Dedifferentiated amniotic fluid mesenchymal stem cell (primary cell): ENCODE data around the gene SYNE1.
A peak's percentile ranks its signal among the peaks of the same experiment; 100 is the strongest.
"Not testable (repeated sequence)": the region's sequence is repeated elsewhere in the genome, so short reads cannot be mapped to it uniquely, and the experiment has no call there.

ENCODE experiments used
- DNase-seq: peaks from one replicate; pipeline ENCODE4 v3.0.0-alpha.2; 2016; ENCODE audit errors: extremely low spot score

SYNE1 gene

DNA sequence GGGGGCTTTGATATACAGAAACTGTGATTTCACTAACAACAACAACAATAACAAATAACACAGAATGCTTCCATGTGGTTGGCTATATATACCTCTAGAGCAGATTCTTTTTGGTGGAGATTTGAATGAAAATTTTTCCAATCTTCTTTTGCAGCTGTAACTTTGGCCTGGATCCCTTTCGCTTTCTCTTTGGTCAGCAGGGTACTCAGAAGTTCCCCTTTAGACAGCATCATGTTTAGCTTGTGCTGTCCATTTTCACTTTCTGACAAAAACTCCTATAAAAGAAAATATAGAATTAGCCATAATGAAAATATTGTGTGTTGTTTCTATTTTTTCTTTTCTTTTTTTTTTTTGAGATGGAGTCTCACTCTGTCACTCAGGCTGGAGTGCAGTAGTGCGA, 264.2 kb downstream of the SYNE1 start:
- DNase-seq, result no peak

- DNase-seq, result no peak
These were observed 265.4 kb downstream of the SYNE1 start for GRCh38 chr6:152371775-152372174.

DNA sequence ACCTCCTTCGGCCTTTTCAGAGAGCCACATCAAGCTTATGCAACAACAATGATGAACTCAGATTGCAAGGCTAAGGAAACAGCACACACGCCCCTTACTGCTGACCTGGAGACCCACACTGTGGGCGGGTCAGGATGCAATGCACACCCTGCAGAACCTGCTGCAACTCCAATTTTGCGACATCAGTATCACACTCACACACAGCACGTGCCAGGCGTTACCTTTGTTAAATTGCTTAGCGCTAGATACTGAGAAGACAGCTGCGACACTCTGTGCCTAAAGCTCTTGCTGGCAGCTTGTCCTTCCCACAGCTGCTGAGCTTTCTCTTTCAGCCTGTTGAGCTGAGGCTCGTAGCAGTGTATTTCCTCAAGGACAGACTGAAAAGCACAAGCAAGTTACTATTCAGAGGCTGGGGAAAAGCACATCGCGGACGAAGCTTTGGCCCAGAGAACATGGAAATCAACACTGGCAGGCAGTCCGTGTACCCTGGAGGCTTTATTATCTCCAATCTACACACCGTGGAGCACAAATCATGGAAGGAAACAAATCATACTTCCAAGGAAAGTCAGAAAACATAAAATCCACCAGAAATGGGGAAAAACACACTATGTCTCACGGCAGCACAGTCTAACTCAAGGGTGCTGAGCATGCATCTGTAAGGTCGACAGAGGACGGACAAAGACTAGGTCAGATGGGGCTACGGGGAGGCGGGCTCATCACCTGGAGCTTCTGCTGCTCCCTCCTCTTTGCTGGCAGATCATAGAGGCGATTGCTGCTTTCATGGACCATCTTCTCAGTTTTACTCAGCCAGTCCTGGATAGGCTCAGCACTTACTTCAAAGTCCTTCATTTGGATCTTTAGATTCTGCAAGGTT, 268.2 kb downstream of the SYNE1 start:
- no peak for DNase-seq

- DNase-seq, result no peak
These were observed 272.3 kb downstream of the SYNE1 start for GRCh38 chr6:152364866-152365265.

GRCh38 chr6:152360034-152360433, 277.1 kb downstream of the SYNE1 start:
- no peak for DNase-seq

DNA sequence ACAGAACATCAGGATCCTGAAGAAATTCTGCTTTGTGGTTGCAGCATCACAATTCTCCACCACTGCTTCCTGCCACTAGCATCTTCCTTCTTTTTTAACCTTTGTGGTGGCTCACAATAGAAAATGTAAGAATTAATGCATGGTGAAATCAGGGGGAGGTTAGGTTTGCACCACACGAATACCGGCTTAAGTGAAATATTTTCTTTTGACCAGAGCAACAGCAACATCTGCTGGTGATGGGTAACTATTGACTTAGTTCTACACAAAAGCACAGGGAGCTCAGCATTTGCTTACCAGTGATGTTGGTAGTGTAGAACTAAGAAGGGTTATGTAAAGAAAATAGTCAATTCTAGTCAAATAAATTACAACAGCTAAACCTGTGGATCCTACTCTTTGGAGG, 280.5 kb downstream of the SYNE1 start:
- no peak for DNase-seq

DNA sequence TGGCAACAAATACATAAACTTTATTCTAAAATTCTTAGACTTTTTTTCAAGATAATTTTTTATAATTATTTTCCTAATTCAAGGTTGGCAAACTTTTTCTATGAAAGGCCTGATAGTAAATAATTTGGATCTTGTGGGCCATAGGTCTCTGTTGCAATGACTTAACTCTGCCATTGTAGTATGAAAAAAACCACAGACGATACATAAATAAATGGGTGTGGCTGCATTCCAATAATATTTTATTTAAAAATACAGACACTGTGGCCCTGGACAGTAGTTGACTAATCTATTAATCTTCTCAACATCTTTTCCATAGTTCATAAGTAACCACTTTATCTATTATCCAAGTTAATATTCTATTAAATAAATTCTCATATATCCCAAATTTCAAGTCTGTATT, 281.1 kb downstream of the SYNE1 start:
- DNase-seq, result no peak

- DNase-seq, result no peak
These were observed 282.0 kb downstream of the SYNE1 start for GRCh38 chr6:152355166-152355565.

DNA sequence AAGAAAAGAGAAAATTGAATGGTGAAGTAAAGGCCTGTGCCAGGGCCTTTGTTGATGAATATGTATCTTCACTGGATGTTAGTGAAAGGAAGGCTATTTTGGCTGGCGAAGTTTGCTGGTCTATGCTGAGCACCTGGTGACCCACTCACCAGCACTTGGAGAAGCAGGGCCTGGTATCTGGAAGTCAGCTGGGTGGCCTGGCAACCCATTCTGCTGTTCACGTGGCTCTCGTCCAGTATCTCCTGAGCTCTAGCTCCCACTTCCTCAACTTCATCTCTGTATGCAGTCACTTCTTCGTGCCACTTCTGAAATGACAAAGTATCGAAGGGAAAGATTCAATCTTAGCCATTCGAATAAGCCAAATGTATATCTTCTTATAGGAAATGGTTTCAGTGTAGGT, 283.7 kb downstream of the SYNE1 start:
- DNase-seq, result no peak

DNA sequence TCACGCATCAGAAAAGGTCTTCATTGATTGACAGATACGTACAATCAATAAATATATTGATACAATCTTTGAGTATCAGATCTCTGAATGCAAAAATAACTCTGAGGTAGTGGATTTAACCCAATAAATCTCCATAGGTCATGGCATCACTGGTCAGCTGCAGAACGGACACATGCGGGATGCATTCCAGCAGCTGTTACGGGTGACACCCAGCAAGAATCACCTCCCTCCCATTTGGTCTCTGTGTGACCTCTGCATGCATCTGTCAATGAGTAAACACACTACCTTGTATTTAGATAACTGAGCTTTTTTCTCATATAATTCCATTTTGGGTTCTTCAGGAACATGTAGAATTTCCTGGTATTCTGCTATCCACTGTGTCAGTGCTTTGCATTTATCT, 285.4 kb downstream of the SYNE1 start:
- no peak for DNase-seq

DNA sequence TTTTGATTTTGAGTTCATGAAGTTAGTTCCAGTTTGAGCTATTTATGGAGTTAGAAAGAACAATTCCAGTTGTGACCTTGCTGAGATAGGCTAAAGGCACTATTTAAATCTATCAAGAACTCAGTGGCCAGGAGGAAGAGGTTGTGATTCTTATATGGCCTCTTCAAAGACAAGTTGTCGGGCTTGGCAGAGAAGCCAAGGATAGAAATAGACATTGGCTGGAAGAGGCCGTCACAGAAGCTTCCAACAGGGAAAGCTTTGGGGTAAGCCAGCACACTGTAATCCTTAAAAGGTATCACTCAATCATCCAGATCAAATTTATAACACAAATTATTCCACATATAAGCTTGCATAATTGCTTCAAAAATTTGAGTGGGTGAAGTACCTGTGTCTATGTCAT, 286.1 kb downstream of the SYNE1 start:
- DNase-seq, result no peak

DNA sequence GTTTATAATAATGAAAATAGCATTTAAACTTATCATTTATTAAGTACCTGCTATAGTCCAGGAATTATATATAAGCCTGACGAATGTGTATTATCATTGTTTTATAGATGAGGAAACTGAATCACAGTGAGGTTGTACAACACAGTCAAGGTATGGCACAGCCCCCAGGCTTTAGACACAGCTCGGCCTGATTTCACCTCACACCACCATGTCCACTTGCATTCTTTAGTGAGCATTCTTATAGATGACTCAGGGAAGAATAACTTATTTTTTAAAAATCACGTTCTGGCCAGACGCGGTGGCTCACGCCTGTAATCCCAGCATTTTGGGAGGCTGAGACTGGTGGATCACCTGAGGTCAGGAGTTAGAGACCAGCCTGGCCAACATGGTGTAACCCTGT, 289.0 kb downstream of the SYNE1 start:
- no peak for DNase-seq

DNA sequence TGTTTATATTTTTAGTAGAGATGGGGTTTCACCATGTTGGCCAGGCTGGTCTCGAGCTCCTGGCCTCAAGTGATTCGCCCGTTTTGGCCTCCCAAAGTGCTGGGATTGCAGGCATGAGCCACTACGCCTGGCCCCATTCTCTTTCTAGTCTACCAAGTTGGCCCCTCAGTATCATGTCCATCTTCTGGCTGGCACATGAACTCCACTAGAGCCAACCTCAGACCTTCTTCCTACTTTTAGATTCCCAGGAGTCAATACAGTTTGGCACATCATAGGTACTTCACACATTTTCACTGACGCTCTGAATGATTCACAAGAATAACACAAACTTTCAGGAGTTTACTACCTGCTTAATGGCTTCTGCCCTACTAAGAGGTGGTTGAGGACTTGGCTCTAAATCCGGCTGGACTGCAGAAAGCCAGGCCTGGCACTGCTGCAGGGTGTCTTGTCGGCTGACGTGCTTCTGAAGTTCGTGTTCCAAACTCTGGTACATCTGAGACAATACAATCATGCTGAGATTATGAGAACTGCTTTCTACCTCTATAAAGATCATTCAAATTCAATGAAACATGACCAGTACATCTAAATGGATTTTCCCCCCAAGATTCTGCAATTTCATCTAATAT, 293.3 kb downstream of the SYNE1 start:
- DNase-seq, result no peak

DNA sequence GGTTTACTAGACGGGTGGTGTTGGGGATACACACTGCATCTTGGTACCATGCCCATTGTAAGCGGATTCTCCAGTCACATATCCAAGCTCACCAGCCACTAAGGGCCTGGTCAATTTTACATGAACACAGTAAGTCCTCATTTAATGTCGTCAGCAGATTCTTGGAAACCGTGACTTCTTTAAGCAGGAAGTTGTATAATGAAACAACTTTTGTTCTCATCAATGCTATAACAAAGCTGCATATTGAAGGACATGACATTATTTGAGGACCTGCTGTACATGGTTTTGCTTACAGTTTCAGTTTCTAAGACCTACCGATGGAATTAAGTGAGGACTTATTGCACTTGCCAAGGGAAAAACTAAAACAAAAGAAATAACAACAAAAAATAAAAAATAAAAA, 295.6 kb downstream of the SYNE1 start:
- DNase-seq, result no peak

- no peak for DNase-seq
These were observed 298.6 kb downstream of the SYNE1 start for GRCh38 chr6:152338335-152339125.

DNA sequence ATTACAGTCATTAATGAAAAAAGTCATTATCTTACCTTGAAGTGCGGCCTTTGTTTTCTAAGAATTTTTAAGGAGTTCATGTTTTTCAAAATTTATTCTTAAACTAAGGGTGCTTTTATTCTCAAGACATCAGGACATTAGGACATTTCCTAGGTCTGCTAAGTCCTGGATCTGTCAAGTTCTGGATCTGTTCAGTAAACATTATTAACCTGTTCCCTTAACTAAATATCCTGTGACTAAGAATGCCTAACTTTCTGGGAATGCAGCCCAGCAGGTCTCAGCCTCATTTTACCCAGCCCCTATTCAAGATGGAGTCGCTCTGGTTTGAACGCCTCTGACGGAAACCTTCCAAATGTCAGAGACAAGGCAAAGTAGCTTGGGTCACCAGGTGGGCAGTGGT, 302.6 kb downstream of the SYNE1 start:
- DNase-seq, result no peak

- no peak for DNase-seq
These were observed 306.2 kb downstream of the SYNE1 start for GRCh38 chr6:152330961-152331360.

- no peak for DNase-seq
These were observed 307.3 kb downstream of the SYNE1 start for GRCh38 chr6:152329638-152330448.

DNA sequence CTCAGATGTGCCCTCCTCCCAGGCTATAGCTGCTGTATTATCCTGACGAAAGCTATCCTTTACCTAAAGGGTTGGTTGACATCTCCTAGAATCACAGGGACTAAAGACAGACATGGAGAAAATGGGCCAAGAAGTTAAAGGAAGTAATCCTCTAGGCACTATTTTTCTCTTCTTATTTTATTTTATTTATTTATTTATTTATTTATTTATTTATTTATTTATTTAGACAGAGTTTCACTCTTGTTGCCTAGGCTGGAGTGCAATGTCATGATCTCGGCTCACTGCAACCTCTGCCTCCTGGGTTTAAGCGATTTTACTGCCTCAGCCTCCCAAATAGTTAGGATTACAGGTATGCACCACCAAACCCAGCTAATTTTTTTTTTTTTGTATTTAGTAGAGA, 309.0 kb downstream of the SYNE1 start:
- not testable (repeated sequence) for DNase-seq

DNA sequence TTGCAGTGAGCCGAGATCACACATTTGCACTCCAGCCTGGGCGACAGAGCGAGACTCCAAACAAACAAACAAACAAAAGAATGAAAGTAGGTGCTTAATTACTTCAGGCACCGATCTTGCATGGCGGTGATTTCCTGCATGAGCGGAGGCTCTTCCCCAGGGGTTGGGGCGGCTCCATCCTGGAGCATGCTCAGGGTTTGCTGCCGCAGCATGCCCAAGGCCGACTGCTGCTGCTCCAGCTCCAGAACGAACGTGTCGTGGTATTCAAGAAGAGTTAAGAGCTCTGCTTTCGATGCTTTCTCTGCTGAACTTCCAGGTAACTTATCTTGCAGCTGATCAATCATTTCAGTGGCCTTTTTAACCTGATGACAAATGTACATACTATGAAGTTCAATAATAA, 313.8 kb downstream of the SYNE1 start:
- DNase-seq, result no peak

DNA sequence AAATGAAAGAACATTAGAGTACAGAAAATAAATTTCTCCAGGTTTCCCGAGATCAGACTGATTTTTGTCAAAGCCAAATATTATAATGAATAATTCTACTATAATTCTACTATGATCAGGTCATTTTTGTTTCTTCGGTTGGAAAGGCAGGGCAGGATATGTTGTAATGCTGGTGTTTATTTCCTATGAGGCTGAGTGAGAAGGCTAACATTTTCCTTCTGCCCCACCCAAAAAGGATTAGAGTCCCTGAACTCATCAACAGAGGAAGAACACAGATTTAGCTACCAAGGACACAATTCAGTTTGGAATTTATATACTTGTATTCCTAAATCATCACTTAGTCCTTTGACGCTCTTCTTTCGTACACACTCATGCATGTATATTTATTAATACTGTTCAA, 318.9 kb downstream of the SYNE1 start:
- peak; percentile 44 for DNase-seq

GRCh38 chr6:152316024-152316423, 321.1 kb downstream of the SYNE1 start:
- DNase-seq, result peak; percentile 37
